ENCODE data around the gene PEAR1.

The PEAR1 gene

GRCh38 chr1:156956333-156956732 is 62.8 kb downstream of the PEAR1 start:
- TF ChIP-seq CTCF (IDR thresholded peaks at IDR 0.05; ENCODE audit: control extremely low read depth, extremely low read depth, low read depth, missing control alignments): no peak
- CTCF ChIA-PET: interaction anchor here (1.1 kb wide), 1 partner anchor 14 kb away, joined by 3 read pairs; no protein-coding TSS in a partner anchor
- no peak for DNase-seq (ENCODE audit: extremely low spot score)
- POLR2A ChIA-PET: no interaction called here

- no peak for TF ChIP-seq CTCF (IDR thresholded peaks at IDR 0.05; ENCODE audit: control extremely low read depth, extremely low read depth, low read depth, missing control alignments)
- no peak for DNase-seq (ENCODE audit: extremely low spot score)
- ChIA-PET POLR2A (no interaction called here), CTCF (interaction anchor here (2.5 kb wide), 1 partner anchor 30 kb away, joined by 6 read pairs; no protein-coding TSS in a partner anchor)
Measured at GRCh38 chr1:156957634-156958033, 64.1 kb downstream of the PEAR1 start.

- POLR2A ChIA-PET: no interaction called here
- no peak for TF ChIP-seq CTCF (IDR thresholded peaks at IDR 0.05; ENCODE audit: control extremely low read depth, extremely low read depth, low read depth, missing control alignments)
- DNase-seq (ENCODE audit: extremely low spot score): no peak
- CTCF ChIA-PET: interaction anchor here (1.4 to 2.9 kb wide), 3 partner anchors 10 to 31 kb away, joined by 4 to 15 read pairs (median 6); no protein-coding TSS in a partner anchor
Measured at GRCh38 chr1:156958247-156958714, 64.8 kb downstream of the PEAR1 start.

- TF ChIP-seq CTCF (IDR thresholded peaks at IDR 0.05; ENCODE audit: control extremely low read depth, extremely low read depth, low read depth, missing control alignments): no peak
- DNase-seq (ENCODE audit: extremely low spot score): no peak
- ChIA-PET POLR2A (no interaction called here), CTCF (interaction anchor here (1.0 to 2.9 kb wide), 6 partner anchors 8 to 50 kb away, joined by 3 to 15 read pairs (median 4); no protein-coding TSS in a partner anchor)
Measured at GRCh38 chr1:156959414-156959813, 65.9 kb downstream of the PEAR1 start.

DNA sequence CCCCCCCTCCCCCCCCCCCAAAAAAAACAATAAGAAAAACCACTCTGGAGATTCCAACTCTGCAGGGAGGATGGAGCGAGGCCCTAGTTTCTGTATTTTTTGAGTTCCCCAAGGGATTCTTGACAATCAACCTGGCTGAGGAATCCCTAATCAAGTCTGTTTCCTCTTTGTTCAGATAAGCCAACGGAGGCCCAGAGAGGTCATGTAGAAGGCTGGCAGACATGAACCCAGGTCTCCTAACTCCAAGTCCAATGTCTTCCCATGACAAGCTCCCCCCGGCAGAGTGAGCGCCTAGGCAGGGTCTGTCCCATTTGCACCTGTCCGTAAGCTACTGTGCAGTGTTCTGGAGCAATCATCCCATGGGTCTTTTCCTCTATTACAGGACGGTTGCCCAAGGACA is 66.4 kb downstream of the PEAR1 start:
- TF ChIP-seq CTCF (IDR thresholded peaks at IDR 0.05; ENCODE audit: control extremely low read depth, extremely low read depth, low read depth, missing control alignments): no peak
- POLR2A ChIA-PET: no interaction called here
- DNase-seq (ENCODE audit: extremely low spot score): no peak
- CTCF ChIA-PET: interaction anchor here (1.0 to 2.9 kb wide), 5 partner anchors 9 to 50 kb away, joined by 3 to 15 read pairs (median 4); no protein-coding TSS in a partner anchor

- no peak for DNase-seq (ENCODE audit: extremely low spot score)
- POLR2A ChIA-PET: no interaction called here
- CTCF ChIA-PET: interaction anchor here (1.4 to 1.7 kb wide), 2 partner anchors 15 to 72 kb away, joined by 3 to 5 read pairs; no protein-coding TSS in a partner anchor
- peak; percentile 11 for TF ChIP-seq CTCF (IDR thresholded peaks at IDR 0.05; ENCODE audit: control extremely low read depth, extremely low read depth, low read depth, missing control alignments)
Measured at GRCh38 chr1:156961709-156962108, 68.2 kb downstream of the PEAR1 start.

All from GM10248 (cell line).